Esophagus muscularis mucosa (tissue), 4 donors: Measurements from ENCODE around the gene PAQR4. TPM values are rescaled to one million over a fixed set of nuclear protein-coding genes. Genes with fewer than 3 reads are reported as not detected.

Source experiments
- DNase-seq: peaks from one replicate; pipeline ENCODE4 v3.0.0-alpha.2; 2017; ENCODE audit errors: extremely low spot score
- H3K27ac ChIP-seq, 4 donors: fragments of 200-600 bp; sonication (generic); replicated peaks in 1 of 4; 1 replicate in 3 of 4; 2 replicates in 1 of 4; pipeline ENCODE4 v1.5.1; 2016 to 2019; ENCODE audit warnings: mild to moderate bottlenecking in 1 of 4
- H3K27me3 ChIP-seq, 4 donors: fragments of 200-600 bp; sonication (generic); one replicate each; pipeline versions ENCODE4 v1.5.1 to v1.6.0; 2016 to 2019
- H3K36me3 ChIP-seq, 4 donors: fragments of 200-600 bp; sonication (generic); one replicate each; pipeline ENCODE4 v1.5.1; 2016 to 2019
- H3K4me1 ChIP-seq, 4 donors: fragments of 200-600 bp; sonication (generic); one replicate each; pipeline ENCODE4 v1.5.1; 2016 to 2019
- H3K4me3 ChIP-seq, 4 donors: fragments of 200-600 bp; sonication (generic); 1 replicate in 2 of 4; 2 replicates in 2 of 4; pipeline ENCODE4 v1.5.1; 2016 to 2019; ENCODE audit warnings: mild to moderate bottlenecking in 4 of 4, moderate library complexity in 1 of 4
- H3K9me3 ChIP-seq, 4 donors: fragments of 200-600 bp; sonication (generic); 1 replicate in 3 of 4; 2 replicates in 1 of 4; pipeline ENCODE4 v1.5.1; 2016 to 2019
- CTCF ChIP-seq, 3 experiments: fragments of 200-600 bp in 2 of 3; fragments of 450-650 bp in 1 of 3; sonication (generic) in 2 of 3; IDR thresholded peaks; one replicate each; pipeline ENCODE4 v1.5.1; 2017 to 2019; ENCODE audit warnings: antibody characterized with exemption in 3 of 3, mild to moderate bottlenecking in 2 of 3, moderate library complexity in 1 of 3
- EP300 ChIP-seq: sonication (generic); formaldehyde crosslinking; IDR thresholded peaks from one replicate; pipeline ENCODE4 v1.6.1; 2017; ENCODE audit warnings: antibody characterized with exemption
- POLR2A ChIP-seq: fragments of 450-650 bp; IDR thresholded peaks from one replicate; pipeline ENCODE4 v1.6.1; 2017; ENCODE audit warnings: antibody characterized with exemption, moderate library complexity, mild to moderate bottlenecking, low read depth
- POLR2AphosphoS5 ChIP-seq, 2 donors: sonication (generic); formaldehyde crosslinking; IDR thresholded peaks; one replicate each; pipeline ENCODE4 v1.6.1; 2017; ENCODE audit warnings: antibody characterized with exemption in 2 of 2
- WGBS: methylation state at CpG from one replicate; pipeline ENCODE4 v1.1.5; 2018; 5-methylcytosine and 5-hydroxymethylcytosine counted together
- intact Hi-C: fragments of 100-400 bp; cut with DNase I; formaldehyde crosslinking; loops from one replicate; pipeline ENCODE4 v1.15.1; 2023
- total RNA-seq, 4 donors: library from RNA; depleted of rRNA; stranded (reverse); fragments of >200 nt; gene quantifications; one replicate each; pipeline versions ENCODE4 v1.1.0 to v1.2.1, GENCODE V29; 2016

PAQR4 gene
- total RNA-seq, result 1 to 10 TPM; 2.2 to 7.5 (median 4.7) TPM

GRCh38 chr16:2968738-2969544, at the start of gene PAQR4:
TSS of gene PAQR4 (plus strand) at chr16:2969348. CDS start at chr16:2969675, 327 bp downstream.
- no peaks in the 10 kb centered on the region for H3K9me3 ChIP-seq
- DNase-seq, result peak; percentile 94
- WGBS, result 1% methylated on average over 16 of the region's 98 CpGs
- H3K4me3 ChIP-seq, result peak within 1 kb of the TSS; percentile 72 to 85 (median 78)
- H3K27ac ChIP-seq, result peak within 1 kb of the TSS in 3 of 4 donors; percentile 38 to 69 (median 66)
- intact Hi-C loops, result no loop called here
- peaks cover 43 to 63% (median 58%) of the 10 kb centered on the region in 4 donors for H3K4me1 ChIP-seq
- no peaks in the 10 kb centered on the region for H3K36me3 ChIP-seq
- peak in 1 of 2 donors; percentile 30 for TF ChIP-seq POLR2AphosphoS5 (IDR thresholded peaks at IDR 0.05)
- no peak for TF ChIP-seq CTCF (IDR thresholded peaks at IDR 0.05)
- no peak for TF ChIP-seq EP300
- no peak for TF ChIP-seq POLR2A
- peaks cover 17 to 52% (median 43%) of the 10 kb centered on the region in 4 donors for H3K27me3 ChIP-seq

- Histone ChIP-seq H3K9me3 (no peaks in the 10 kb centered on the region), H3K36me3 (peaks cover 18 to 70% (median 53%) of the 10 kb centered on the region in 4 donors), H3K27me3 (no peaks in the 10 kb centered on the region), H3K4me3 (peak overlapping the region in 1 of 4 donors; percentile 7), H3K4me1 (peaks cover 7 to 16% (median 14%) of the 10 kb centered on the region in 4 donors), H3K27ac (peak overlapping the region; percentile 71 to 76 (median 74))
- DNase-seq, result peak; percentile 94
- intact Hi-C loops, result loop anchor here (2.0 to 10.0 kb wide), 2 partner anchors 45 to 145 kb away; partner anchors contain the start of gene ELOB
- 9% methylated on average over 13 of the region's 13 CpGs for WGBS
- TF ChIP-seq CTCF (IDR thresholded peaks at IDR 0.05) (peak; percentile 98), POLR2A (no peak), POLR2AphosphoS5 (IDR thresholded peaks at IDR 0.05) (peak; percentile 31 to 55)
Observed at GRCh38 chr16:2919511-2920255, 49.5 kb upstream of the PAQR4 start.

- Histone ChIP-seq H3K27me3 (no peaks in the 10 kb centered on the region), H3K4me1 (peaks cover 11 to 32% (median 24%) of the 10 kb centered on the region in 4 donors), H3K4me3 (no peak overlapping the region), H3K9me3 (no peaks in the 10 kb centered on the region), H3K27ac (no peak overlapping the region), H3K36me3 (peaks cover 13 to 42% (median 30%) of the 10 kb centered on the region in 4 donors)
- no peak for DNase-seq
- TF ChIP-seq CTCF (IDR thresholded peaks at IDR 0.05) (no peak), EP300 (no peak), POLR2AphosphoS5 (IDR thresholded peaks at IDR 0.05) (no peak), POLR2A (no peak)
- 94% methylated on average over 14 of the region's 14 CpGs for WGBS
- intact Hi-C loops, result loop anchor here (10.0 kb wide), 1 partner anchor 149 kb away; the partner anchor contains the start of gene ELOB
Observed at GRCh38 chr16:2923481-2923880, 45.7 kb upstream of the PAQR4 start.

- H3K27ac ChIP-seq, result no peak overlapping the region
- DNase-seq, result no peak
- H3K36me3 ChIP-seq, result peaks cover 22 to 49% (median 40%) of the 10 kb centered on the region in 4 donors
- no peaks in the 10 kb centered on the region for H3K9me3 ChIP-seq
- peaks cover 4 to 17% (median 11%) of the 10 kb centered on the region in 4 donors for H3K4me1 ChIP-seq
- WGBS, result 72% methylated on average over 25 of the region's 42 CpGs
- H3K27me3 ChIP-seq, result no peaks in the 10 kb centered on the region
- intact Hi-C loops, result loop anchor here (10.0 kb wide), 1 partner anchor 150 kb away; the partner anchor contains the start of gene ELOB
- TF ChIP-seq CTCF (IDR thresholded peaks at IDR 0.05) (no peak), EP300 (no peak), POLR2A (no peak), POLR2AphosphoS5 (IDR thresholded peaks at IDR 0.05) (no peak)
- no peak overlapping the region for H3K4me3 ChIP-seq
Observed at GRCh38 chr16:2924901-2925755, 44.0 kb upstream of the PAQR4 start.
